HTR-8/SVneo (cell line): ENCODE measurements around the gene FNIP2.

Experiments used
- DNase-seq: peaks from one replicate; pipeline ENCODE4 v3.0.0; 2011; ENCODE audit warnings: low spot score, mixed read lengths; ENCODE audit not compliant: insufficient read length
- FAIRE-seq: peaks from 2 replicates; lab custom pipeline; 2011; peaks lifted over from hg19 to GRCh38; lab: Jason Lieb, UNC

FNIP2 gene

DNA sequence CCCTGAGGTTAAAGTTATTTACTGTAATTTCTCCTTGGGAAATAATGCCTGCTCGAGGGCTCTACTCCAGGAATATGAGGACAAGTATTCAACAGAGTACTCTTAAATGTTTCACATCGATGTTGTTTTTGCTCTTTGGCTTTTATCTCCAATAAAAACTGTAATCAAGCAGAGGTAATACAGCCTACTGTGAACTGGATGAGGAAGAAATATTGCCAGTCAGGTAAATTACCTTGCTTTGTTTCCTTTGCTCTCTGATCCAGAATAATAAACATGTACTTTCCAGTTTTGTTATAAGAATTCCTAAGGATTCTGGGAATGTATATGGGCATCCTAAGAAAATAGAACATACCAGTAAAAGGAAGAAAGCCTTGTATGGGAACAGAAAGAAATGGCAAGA, 60.4 kb downstream of the FNIP2 start:
- DNase-seq (no peak), FAIRE-seq (no peak)

DNA sequence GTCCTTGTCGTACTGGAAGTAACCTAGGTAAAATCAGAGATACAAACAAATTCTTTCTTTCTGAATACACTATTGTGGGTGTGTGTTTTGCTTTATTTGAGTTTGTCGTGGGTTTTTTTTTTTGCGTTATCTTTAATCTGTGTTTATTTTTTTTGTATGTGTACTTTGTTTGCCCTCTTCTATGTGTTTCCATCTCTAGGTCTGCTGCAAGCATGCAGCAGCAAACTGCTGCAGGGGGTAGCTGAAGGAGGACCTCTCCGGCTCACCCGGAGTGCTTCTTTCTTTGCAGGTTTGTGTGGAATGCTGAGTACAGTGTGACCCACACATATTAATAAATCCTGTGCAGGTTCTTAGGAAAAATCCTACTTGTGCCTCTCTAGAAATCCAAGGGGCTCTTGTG, 64.8 kb downstream of the FNIP2 start:
- DNase-seq (no peak), FAIRE-seq (no peak)

DNA sequence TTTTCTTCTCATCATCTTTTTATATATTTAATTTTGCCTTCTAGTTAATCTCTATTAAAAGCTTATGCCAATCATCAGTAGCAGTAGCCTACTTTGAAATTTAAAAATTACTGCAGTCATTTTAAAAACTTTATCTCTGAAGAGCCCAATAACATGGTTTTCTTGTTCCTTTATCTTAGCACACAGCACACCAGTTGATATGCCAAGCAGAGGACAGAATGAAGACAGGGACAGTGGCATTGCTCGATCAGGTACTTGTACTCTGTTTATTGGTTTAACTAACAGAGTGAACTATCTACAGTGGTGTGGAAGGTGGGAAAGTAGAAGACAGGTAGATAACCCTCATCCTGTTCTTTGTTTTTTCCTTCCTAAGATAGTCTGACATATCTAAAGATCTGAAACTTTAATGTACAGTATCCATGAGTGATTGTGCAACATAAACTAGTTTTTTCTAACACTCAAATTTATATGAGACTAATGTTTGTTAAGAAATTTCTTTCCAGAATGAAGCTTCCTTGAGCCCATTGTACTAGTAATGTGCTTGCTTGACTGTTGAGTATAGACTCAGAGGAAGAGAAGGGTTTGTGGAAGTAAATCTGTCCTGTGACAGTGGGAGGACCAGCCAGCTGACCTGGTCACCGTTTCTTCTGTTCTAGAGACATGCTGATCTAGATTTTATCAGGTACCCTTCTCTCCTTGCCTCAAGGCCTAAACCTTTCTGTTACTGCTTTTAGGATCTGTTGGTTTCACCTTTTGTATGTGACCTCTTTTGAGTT, 66.6 kb downstream of the FNIP2 start:
- DNase-seq (no peak), FAIRE-seq (no peak)

DNA sequence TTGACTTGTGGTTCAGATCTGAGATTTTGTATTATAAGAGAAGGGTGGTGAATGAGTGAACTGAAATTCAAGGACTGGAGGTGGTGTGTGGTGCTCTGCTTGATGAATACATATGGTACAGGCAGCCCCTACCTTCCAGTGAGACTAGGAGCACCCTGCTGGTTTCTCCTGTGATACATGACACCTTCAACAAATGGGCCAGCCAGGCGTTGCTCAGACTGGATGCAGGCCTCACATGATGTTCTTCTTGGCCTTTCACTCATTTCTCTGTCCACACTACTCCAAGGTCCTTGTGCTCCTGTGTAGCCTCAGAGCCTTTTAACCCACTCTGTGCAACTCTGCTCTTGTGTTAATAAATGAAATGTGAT, 67.2 kb downstream of the FNIP2 start:
- FAIRE-seq (no peak), DNase-seq (no peak)

DNA sequence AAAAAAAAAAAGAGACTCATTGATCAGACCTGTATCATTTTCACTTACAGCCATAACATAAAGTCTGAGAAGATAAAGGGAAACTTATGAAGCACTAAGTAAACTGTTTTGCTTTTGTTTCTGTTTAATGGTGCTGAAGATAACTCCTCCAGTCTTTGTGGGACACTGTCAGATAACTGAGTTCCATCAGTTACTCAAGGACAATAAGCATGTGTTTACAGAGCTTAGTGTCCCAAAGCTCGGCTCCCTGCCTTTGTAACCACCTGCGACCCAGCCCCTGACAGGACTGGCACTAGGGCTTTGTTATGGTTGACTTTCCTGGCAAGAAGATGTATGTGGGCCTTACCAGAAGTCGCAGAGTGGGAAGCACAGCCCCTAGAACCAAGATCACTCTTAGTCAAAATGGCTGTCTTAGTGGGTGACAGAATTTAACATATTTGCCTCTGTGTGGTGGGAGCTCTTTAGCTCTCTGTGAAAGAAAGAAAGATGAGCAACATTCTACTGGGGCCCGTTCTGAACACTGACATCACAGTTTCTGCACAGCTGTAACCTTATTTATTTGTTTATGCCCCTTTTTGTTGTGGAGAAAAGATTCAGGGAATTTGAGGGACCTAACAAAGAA, 68.1 kb downstream of the FNIP2 start:
- no peak for FAIRE-seq
- no peak for DNase-seq

DNA sequence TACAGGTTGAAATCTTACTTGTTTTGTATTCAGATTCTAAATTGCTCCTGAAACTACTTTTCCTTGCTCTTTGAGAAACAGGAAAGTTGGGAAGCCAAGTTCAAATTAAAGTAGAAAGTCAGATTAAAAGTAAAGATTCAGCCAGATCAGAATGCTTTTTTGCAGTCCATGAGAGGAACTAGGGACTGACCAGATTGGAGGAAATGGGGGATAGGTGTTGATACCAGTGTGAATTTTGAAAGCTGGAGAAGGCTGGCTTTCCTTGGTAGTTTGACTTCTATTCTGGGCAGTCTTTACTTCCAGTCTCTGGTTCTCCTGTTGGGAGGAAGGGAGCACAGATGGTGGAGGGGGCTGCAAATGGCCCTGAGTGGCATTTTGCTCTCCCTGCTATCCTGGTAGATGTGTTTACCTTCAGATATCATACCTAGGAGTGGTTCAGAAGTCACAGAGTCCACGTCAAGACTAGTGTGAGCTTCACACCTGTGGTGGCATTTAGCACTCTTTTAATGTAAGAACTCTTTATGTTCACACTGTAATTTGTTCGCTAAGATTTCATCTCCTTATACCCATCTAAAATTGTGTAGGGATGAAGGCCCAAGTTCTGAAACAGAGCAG, 68.8 kb downstream of the FNIP2 start:
- DNase-seq = no peak
- FAIRE-seq = no peak

GRCh38 chr4:158840131-158840530, 71.3 kb downstream of the FNIP2 start:
- no peak for FAIRE-seq
- no peak for DNase-seq

DNA sequence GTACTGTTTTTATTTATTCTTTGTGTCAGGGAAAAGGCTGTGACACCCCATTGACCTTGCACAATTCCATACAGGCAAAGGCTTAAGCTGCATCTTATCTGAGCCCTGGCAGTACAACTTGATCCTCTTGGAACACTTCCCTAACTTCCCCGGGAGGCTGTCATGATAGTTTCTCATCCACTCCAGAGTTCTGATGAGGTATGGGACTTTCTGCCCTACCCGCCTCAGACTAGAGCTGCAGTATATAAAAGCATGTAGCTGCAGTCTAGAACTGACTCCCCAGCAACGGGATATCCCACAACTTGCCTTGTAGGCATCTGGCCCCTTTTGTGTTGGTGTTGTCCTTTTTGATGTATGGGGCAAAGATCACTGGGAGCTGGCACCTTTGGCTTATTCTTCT, 72.7 kb downstream of the FNIP2 start:
- no peak for DNase-seq
- FAIRE-seq = no peak

GRCh38 chr4:158845311-158846041, 76.7 kb downstream of the FNIP2 start:
- FAIRE-seq = no peak
- no peak for DNase-seq

DNA sequence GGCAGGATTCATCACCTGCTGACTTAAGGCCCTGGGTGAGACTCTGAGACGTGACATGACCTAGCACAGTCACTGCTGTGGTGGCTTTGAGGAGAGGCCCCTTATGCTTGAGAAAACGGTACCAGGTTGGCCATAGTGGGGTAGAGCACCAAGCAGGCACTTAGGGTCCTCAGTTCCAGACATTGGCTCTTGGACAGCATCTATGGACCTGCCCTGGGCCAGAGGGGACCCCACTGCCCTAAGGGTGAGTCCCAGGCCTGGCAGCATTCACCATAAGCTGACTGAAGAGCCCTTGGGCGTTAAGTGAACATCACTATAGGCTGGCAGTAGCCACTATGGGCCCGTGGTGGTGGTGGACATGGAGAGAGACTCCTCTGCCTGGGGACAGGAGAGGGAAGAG, 78.7 kb downstream of the FNIP2 start:
- DNase-seq (no peak), FAIRE-seq (no peak)

DNA sequence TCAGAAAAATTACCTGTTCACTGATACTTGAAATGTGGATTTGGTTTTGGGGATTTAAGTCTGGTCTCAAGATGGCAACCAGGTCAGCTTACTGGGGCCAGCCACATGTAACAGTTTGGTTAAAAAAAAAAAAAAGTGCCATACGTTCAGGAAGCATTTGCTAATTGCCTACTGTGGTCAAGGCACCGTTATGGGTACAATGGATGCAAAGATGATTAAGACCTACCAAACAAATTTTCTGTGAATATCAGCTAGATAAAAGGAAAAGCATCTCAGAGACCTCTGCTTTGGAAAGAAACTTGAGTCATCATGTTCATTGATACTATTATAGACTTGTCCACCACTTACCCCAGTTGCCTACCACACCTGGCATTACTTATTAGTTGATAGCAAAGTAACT, 80.9 kb downstream of the FNIP2 start:
- no peak for DNase-seq
- FAIRE-seq = no peak

DNA sequence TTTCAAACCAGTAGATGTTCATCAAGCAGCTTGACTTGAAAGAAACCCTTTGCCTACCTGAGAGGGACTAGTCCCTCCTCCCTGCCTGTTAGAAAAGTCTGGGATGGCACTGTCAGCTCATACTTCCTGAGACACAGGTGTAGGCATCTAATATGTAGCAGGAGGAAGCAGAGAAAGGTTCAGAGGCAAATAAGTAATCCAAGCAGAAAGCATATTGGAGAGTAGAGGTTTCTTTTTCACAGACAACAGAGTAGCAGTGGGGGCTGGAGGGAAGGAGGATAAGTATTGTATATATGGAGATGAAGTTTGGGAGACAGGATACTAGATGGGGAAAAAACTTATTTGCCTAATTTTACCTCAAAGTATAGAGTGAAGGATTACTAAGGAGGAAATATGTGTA, 81.5 kb downstream of the FNIP2 start:
- FAIRE-seq (no peak), DNase-seq (no peak)

- DNase-seq (peak; percentile 33), FAIRE-seq (no peak)
These were observed 82.2 kb downstream of the FNIP2 start for GRCh38 chr4:158850800-158851644.

- no peak for FAIRE-seq
These were observed 85.4 kb downstream of the FNIP2 start for GRCh38 chr4:158854236-158854635.

GRCh38 chr4:158856852-158857251, 88.0 kb downstream of the FNIP2 start:
- FAIRE-seq (no peak), DNase-seq (peak; percentile 50)

More at GRCh38 chr4:158854236-158854635, 85.4 kb downstream of the FNIP2 start:
- no peak for DNase-seq

- no peak for DNase-seq
- FAIRE-seq = no peak
These were observed 89.1 kb downstream of the FNIP2 start for GRCh38 chr4:158857951-158858350.

- no peak for FAIRE-seq
- DNase-seq = peak; percentile 11
These were observed 89.8 kb downstream of the FNIP2 start for GRCh38 chr4:158858410-158859199.

DNA sequence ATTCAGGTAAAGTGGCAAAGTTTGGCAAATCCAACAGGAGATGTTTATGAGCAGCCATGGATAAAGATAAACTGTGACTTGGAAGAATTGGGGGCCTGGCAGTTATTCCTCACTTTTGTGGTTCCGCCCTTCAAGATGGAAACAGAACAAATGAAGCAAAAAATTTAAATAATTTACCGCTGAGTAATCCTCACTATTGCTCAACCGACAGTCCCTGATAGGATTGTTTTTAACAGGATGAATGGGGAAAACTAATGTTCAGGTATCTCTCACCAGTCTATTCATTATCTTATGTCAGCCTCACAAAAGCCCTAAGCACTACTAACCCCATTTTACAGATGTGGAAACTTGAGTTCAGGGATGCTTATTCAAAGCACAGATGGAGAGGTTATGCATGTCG, 90.8 kb downstream of the FNIP2 start:
- no peak for FAIRE-seq
- DNase-seq = no peak

- DNase-seq = no peak
- FAIRE-seq = no peak
These were observed 92.0 kb downstream of the FNIP2 start for GRCh38 chr4:158860856-158861255.
